Esophagus squamous epithelium (tissue), 5 donors: ENCODE measurements around the gene THSD7A. TPM values are rescaled to one million over a fixed set of nuclear protein-coding genes. Genes with fewer than 3 reads are reported as not detected.

Experiments
- DNase-seq: peaks from one replicate; lab custom pipeline; 2025; lab: John Stamatoyannopoulos, UW
- H3K27ac ChIP-seq, 4 donors: fragments of 200-600 bp; sonication (generic); one replicate each; pipeline ENCODE4 v1.5.1; 2016 to 2019; ENCODE audit warnings: mild to moderate bottlenecking in 1 of 4
- H3K27me3 ChIP-seq, 4 donors: fragments of 200-600 bp; sonication (generic); 1 replicate in 3 of 4; 2 replicates in 1 of 4; pipeline versions ENCODE4 v1.5.1 to v1.6.0; 2017 to 2021; ENCODE audit warnings: antibody characterized with exemption in 1 of 4
- H3K36me3 ChIP-seq, 3 donors: fragments of 200-600 bp; sonication (generic); one replicate each; pipeline ENCODE4 v1.5.1; 2016 to 2019
- H3K4me1 ChIP-seq, 3 donors: fragments of 200-600 bp; sonication (generic); one replicate each; pipeline ENCODE4 v1.5.1; 2017 to 2019
- H3K4me3 ChIP-seq, 4 donors: fragments of 200-600 bp; sonication (generic); 1 replicate in 3 of 4; 2 replicates in 1 of 4; pipeline ENCODE4 v1.5.1; 2016 to 2019; ENCODE audit warnings: mild to moderate bottlenecking in 2 of 4, moderate library complexity in 1 of 4
- H3K9me3 ChIP-seq, 3 donors: fragments of 200-600 bp; sonication (generic); one replicate each; pipeline ENCODE4 v1.5.1; 2016 to 2019
- POLR2A ChIP-seq, 4 donors: fragments of 450-650 bp; IDR thresholded peaks; one replicate each; pipeline ENCODE4 v1.6.1; 2017; ENCODE audit warnings: antibody characterized with exemption in 4 of 4, mild to moderate bottlenecking in 4 of 4, moderate library complexity in 3 of 4
- WGBS, 2 donors: methylation state at CpG; one replicate each; pipeline ENCODE4 v1.1.5; 2018; 5-methylcytosine and 5-hydroxymethylcytosine counted together
- intact Hi-C: fragments of 100-400 bp; cut with DNase I; formaldehyde crosslinking; loops from one replicate; pipeline ENCODE4 v1.15.0; 2022
- total RNA-seq, 4 donors: library from RNA; depleted of rRNA; stranded (reverse); fragments of >200 nt; gene quantifications; one replicate each; pipeline ENCODE4 v1.1.0, GENCODE V29; 2016
- TF ChIP-seq, protein P1 (sequence below), 6 experiments: fragments of 450-650 bp in 4 of 6; fragments of 200-600 bp in 2 of 6; sonication (generic) in 2 of 6; IDR thresholded peaks; one replicate each; pipeline ENCODE4 v1.5.1; 2016 to 2019; ENCODE audit warnings: antibody characterized with exemption in 6 of 6, mild to moderate bottlenecking in 4 of 6, moderate library complexity in 4 of 6
- donor health status: DM: yes; HTN: yes; CAD: no.

THSD7A gene
- total RNA-seq, 4 donors from 2014 or later, result 0.57 to 2.5 (median 1.4) TPM; not detected in 1

DNA sequence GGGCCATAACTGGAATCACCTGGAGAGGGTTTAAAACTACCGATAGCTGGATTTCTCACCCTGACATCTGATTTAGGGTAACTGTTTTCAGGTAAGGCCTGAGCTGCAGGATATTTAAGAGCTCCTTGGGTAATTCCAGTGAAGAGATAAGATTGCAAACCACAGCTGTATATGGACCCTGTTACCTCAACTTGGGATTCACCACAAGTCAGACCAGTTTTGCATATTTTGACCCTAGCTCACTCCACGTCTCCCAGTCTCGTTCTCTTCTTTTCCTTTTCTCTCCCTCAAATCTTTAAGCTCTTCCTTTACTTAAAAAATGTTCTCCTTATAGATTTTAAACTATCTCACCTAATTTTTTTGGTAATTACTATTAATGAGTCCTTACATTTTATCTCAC lies 264.4 kb downstream of the THSD7A start:
- no peaks in the 10 kb centered on the region for H3K27me3 ChIP-seq
- intact Hi-C loops, result no loop called here
- DNase-seq, result no peak
- no peak overlapping the region for H3K4me3 ChIP-seq
- no peaks in the 10 kb centered on the region for H3K4me1 ChIP-seq
- TF ChIP-seq, protein P1, sequence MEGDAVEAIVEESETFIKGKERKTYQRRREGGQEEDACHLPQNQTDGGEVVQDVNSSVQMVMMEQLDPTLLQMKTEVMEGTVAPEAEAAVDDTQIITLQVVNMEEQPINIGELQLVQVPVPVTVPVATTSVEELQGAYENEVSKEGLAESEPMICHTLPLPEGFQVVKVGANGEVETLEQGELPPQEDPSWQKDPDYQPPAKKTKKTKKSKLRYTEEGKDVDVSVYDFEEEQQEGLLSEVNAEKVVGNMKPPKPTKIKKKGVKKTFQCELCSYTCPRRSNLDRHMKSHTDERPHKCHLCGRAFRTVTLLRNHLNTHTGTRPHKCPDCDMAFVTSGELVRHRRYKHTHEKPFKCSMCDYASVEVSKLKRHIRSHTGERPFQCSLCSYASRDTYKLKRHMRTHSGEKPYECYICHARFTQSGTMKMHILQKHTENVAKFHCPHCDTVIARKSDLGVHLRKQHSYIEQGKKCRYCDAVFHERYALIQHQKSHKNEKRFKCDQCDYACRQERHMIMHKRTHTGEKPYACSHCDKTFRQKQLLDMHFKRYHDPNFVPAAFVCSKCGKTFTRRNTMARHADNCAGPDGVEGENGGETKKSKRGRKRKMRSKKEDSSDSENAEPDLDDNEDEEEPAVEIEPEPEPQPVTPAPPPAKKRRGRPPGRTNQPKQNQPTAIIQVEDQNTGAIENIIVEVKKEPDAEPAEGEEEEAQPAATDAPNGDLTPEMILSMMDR (IDR thresholded peaks at IDR 0.05), result no peak
- TF ChIP-seq POLR2A (IDR thresholded peaks at IDR 0.05), result no peak
- no peaks in the 10 kb centered on the region for H3K9me3 ChIP-seq
- WGBS, 2 donors, result 75 to 86% methylated on average over 3 of the region's 3 CpGs
- H3K27ac ChIP-seq, result no peak overlapping the region
- H3K36me3 ChIP-seq, result no peaks in the 10 kb centered on the region

- Histone ChIP-seq H3K27me3 (no peaks in the 10 kb centered on the region), H3K27ac (no peak overlapping the region), H3K4me1 (no peaks in the 10 kb centered on the region), H3K9me3 (no peaks in the 10 kb centered on the region), H3K36me3 (no peaks in the 10 kb centered on the region), H3K4me3 (no peak overlapping the region)
- DNase-seq, result no peak
- WGBS, 2 donors, result 35 to 41% methylated on average over 2 of the region's 2 CpGs
- intact Hi-C loops, result no loop called here
- no peak for TF ChIP-seq POLR2A (IDR thresholded peaks at IDR 0.05)
- TF ChIP-seq, protein P1 (IDR thresholded peaks at IDR 0.05), result no peak
Observed at GRCh38 chr7:11557627-11558026, 274.4 kb downstream of the THSD7A start.

GRCh38 chr7:11552676-11553296 lies 279.2 kb downstream of the THSD7A start:
- Histone ChIP-seq H3K4me1 (no peaks in the 10 kb centered on the region), H3K4me3 (no peak overlapping the region), H3K27me3 (no peaks in the 10 kb centered on the region), H3K9me3 (no peaks in the 10 kb centered on the region), H3K36me3 (no peaks in the 10 kb centered on the region), H3K27ac (no peak overlapping the region)
- DNase-seq, result no peak
- intact Hi-C loops, result no loop called here
- TF ChIP-seq, protein P1 (IDR thresholded peaks at IDR 0.05), result no peak
- TF ChIP-seq POLR2A (IDR thresholded peaks at IDR 0.05), result no peak
- WGBS, 2 donors, result 62 to 66% methylated on average over 6 of the region's 6 CpGs

DNA sequence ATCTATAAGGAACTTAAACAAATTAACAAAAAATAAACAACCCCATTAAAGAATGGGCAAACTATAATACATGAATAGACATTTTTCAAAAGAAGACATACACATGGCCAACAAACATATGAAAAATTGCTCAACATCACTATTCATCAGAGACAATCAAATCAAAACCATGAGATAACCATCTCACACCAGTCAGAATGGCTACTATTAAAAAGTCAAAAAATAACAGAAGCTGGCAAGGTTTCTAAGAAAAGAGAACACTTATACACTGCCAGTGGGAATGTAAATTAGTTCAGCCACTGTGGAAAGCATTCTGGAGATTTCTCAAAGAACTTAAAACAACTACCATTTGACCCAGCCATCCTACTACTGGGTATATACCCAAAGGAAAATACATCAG lies 280.5 kb downstream of the THSD7A start:
- Histone ChIP-seq H3K27me3 (no peaks in the 10 kb centered on the region), H3K4me1 (no peaks in the 10 kb centered on the region), H3K9me3 (no peaks in the 10 kb centered on the region), H3K27ac (no peak overlapping the region), H3K4me3 (no peak overlapping the region), H3K36me3 (no peaks in the 10 kb centered on the region)
- TF ChIP-seq, protein P1 (IDR thresholded peaks at IDR 0.05), result no peak
- no peak for TF ChIP-seq POLR2A (IDR thresholded peaks at IDR 0.05)
- intact Hi-C loops, result no loop called here
- DNase-seq, result no peak

DNA sequence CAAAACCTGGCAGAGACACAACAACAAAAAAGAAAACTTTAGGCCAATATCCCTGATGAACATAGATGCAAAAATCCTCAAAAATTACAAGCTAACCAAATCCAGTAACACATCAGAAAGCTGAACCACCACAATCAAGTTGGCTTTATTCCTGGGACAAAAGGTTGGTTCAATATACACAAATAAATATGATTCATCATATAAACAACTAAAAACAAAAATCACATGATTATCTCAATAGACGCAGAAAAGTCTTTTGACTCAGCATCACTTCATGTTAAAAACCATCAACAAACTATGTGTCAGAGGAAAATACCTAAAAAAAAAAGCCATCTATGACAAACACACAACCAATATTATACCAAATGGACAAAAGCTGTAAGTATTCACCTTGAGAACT lies 283.5 kb downstream of the THSD7A start:
- Histone ChIP-seq H3K27ac (no peak overlapping the region), H3K27me3 (no peaks in the 10 kb centered on the region), H3K36me3 (no peaks in the 10 kb centered on the region), H3K4me1 (no peaks in the 10 kb centered on the region), H3K4me3 (no peak overlapping the region), H3K9me3 (no peaks in the 10 kb centered on the region)
- no peak for TF ChIP-seq POLR2A (IDR thresholded peaks at IDR 0.05)
- TF ChIP-seq, protein P1 (IDR thresholded peaks at IDR 0.05), result no peak
- DNase-seq, result no peak
- intact Hi-C loops, result no loop called here
- WGBS, 2 donors, result 80 to 83% methylated on average over 1 of the region's 1 CpG
